ENCODE data around the gene TRANK1.

GRCh38 chr3:36891701-36892160 is 53.1 kb downstream of the TRANK1 start:
- no peak for TF ChIP-seq SMC3 (conservative IDR thresholded peaks at IDR 0.05; ENCODE audit: poor library complexity)
- TF ChIP-seq CTCF (IDR thresholded peaks at IDR 0.05; ENCODE audit: poor library complexity, severe bottlenecking) = no peak
- TF ChIP-seq EZH2 (IDR thresholded peaks at IDR 0.05; ENCODE audit: borderline replicate concordance, insufficient read depth, low read length, poor library complexity, severe bottlenecking) = no peak
- no peak for TF ChIP-seq MXI1 (conservative IDR thresholded peaks at IDR 0.05; ENCODE audit: poor library complexity, severe bottlenecking)
- no peak for TF ChIP-seq POLR2AphosphoS5 (IDR thresholded peaks at IDR 0.05)
- TF ChIP-seq EP300 (conservative IDR thresholded peaks at IDR 0.05; ENCODE audit: poor library complexity, severe bottlenecking) = no peak
- no peak for TF ChIP-seq TAF1 (IDR thresholded peaks at IDR 0.05; ENCODE audit: low read depth)
